H1 (cell line): Measurements from ENCODE around the gene MDK. TPM values are rescaled to one million over a fixed set of nuclear protein-coding genes. Genes with fewer than 3 reads are reported as not detected.

Experiments used
- CTCF ChIA-PET: fragments of 300-600 bp; sonication (Branson Sonifier 250); formaldehyde crosslinking; loops from one replicate; lab custom pipeline; 2021; ENCODE audit not compliant: partially characterized antibody; lab: Charles Lee
- POLR2A ChIA-PET: fragments of 300-600 bp; sonication (Branson Sonifier 250); formaldehyde crosslinking; loops from one replicate; lab custom pipeline; 2021; ENCODE audit warnings: inconsistent platforms; ENCODE audit not compliant: partially characterized antibody; lab: Charles Lee
- DNase-seq, 2 experiments: peaks; one replicate each; pipeline versions ENCODE4 v3.0.0 to v3.0.0-alpha.2; 2010 to 2022; ENCODE audit warnings: low spot score in 2 of 2, low read depth in 1 of 2, mixed read lengths in 1 of 2
- FAIRE-seq: peaks from 2 replicates; lab custom pipeline; 2011; peaks lifted over from hg19 to GRCh38; lab: Jason Lieb, UNC
- H2AFZ ChIP-seq: 2 replicates; pipeline ENCODE4 v1.8.1; 2012; ENCODE audit warnings: low read length, inconsistent platforms
- H2AK5ac ChIP-seq: 2 replicates; pipeline ENCODE4 v1.6.1; 2013; ENCODE audit warnings: low read depth, low read length
- H2BK120ac ChIP-seq: replicated peaks from 2 replicates; pipeline ENCODE3; 2013; ENCODE audit warnings: low read depth, low read length, inconsistent platforms
- H2BK12ac ChIP-seq: 2 replicates; pipeline ENCODE4 v1.6.1; 2013; ENCODE audit warnings: low read depth, low read length
- H2BK15ac ChIP-seq: 2 replicates; pipeline ENCODE4 v1.6.1; 2013; ENCODE audit warnings: low read length
- H2BK20ac ChIP-seq: 2 replicates; pipeline ENCODE4 v1.6.1; 2013; ENCODE audit warnings: low read length
- H2BK5ac ChIP-seq: 2 replicates; pipeline ENCODE4 v1.6.1; 2013; ENCODE audit warnings: low read depth, low read length
- H3K14ac ChIP-seq: 2 replicates; pipeline ENCODE4 v1.6.1; 2013; ENCODE audit warnings: inconsistent platforms; ENCODE audit not compliant: insufficient read length
- H3K18ac ChIP-seq: 2 replicates; pipeline ENCODE4 v1.6.1; 2013; ENCODE audit warnings: low read length; ENCODE audit errors: extremely low read depth
- H3K23ac ChIP-seq: 2 replicates; pipeline ENCODE4 v1.6.1; 2013; ENCODE audit warnings: inconsistent platforms; ENCODE audit not compliant: insufficient read length
- H3K23me2 ChIP-seq: 2 replicates; pipeline ENCODE4 v1.6.1; 2013; ENCODE audit warnings: low read depth, low read length
- H3K27ac ChIP-seq: 2 replicates; pipeline ENCODE4 v1.6.1; 2011; ENCODE audit warnings: low read depth, low read length, inconsistent platforms
- H3K27me3 ChIP-seq, 4 experiments: replicated peaks in 1 of 4; 1 replicate in 1 of 4; 2 replicates in 3 of 4; pipeline versions ENCODE4 v1.6.1 to v1.8.1; 2011 to 2013; ENCODE audit warnings: low read length in 3 of 4, mild to moderate bottlenecking in 3 of 4, inconsistent platforms in 2 of 4, mixed read lengths in 2 of 4, moderate library complexity in 1 of 4; ENCODE audit not compliant: control insufficient read depth in 3 of 4, insufficient read depth in 3 of 4; ENCODE audit errors: extremely low read depth in 1 of 4
- H3K36me3 ChIP-seq, 4 experiments: 2 replicates each; pipeline versions ENCODE4 v1.6.1 to v1.8.1; 2011 to 2013; ENCODE audit warnings: mild to moderate bottlenecking in 4 of 4, low read length in 3 of 4, moderate library complexity in 2 of 4, control low read depth in 1 of 4, inconsistent platforms in 1 of 4; ENCODE audit not compliant: insufficient read depth in 4 of 4, control insufficient read depth in 2 of 4
- H3K4ac ChIP-seq: replicated peaks from 2 replicates; pipeline ENCODE3; 2013; ENCODE audit warnings: low read length, low read depth, mixed read lengths, inconsistent platforms; ENCODE audit not compliant: insufficient read length
- H3K4me1 ChIP-seq, 4 experiments: replicated peaks in 1 of 4; 1 replicate in 1 of 4; 2 replicates in 3 of 4; pipeline versions ENCODE4 v1.6.1 to v1.8.1; 2011 to 2013; ENCODE audit warnings: low read length in 3 of 4, inconsistent platforms in 2 of 4, mixed read lengths in 1 of 4; ENCODE audit not compliant: insufficient read depth in 4 of 4, control insufficient read depth in 3 of 4
- H3K4me2 ChIP-seq, 2 experiments: 2 replicates each; pipeline versions ENCODE4 v1.6.1 to v1.8.1; 2011 to 2013; ENCODE audit warnings: low read depth in 2 of 2, low read length in 2 of 2, control low read depth in 1 of 2, inconsistent platforms in 1 of 2, mild to moderate bottlenecking in 1 of 2; ENCODE audit not compliant: insufficient read depth in 1 of 2
- H3K4me3 ChIP-seq, 4 experiments: fragments of 200-600, 300-600 bp in 1 of 4; sonication (generic), shearing (Covaris generic), sonication (Bioruptor Twin) in 1 of 4; 2 replicates each; pipeline versions ENCODE4 v1.5.1 to v1.8.1; 2011 to 2016; ENCODE audit warnings: low read length in 4 of 4, low read depth in 3 of 4, control low read depth in 2 of 4, inconsistent platforms in 2 of 4, mild to moderate bottlenecking in 2 of 4, mixed read lengths in 1 of 4, moderate library complexity in 1 of 4; ENCODE audit not compliant: insufficient read depth in 2 of 4; ENCODE audit errors: extremely low read depth in 1 of 4
- H3K56ac ChIP-seq: replicated peaks from 2 replicates; pipeline ENCODE3; 2013; ENCODE audit warnings: low read depth, mild to moderate bottlenecking, mixed read lengths, low read length, inconsistent platforms; ENCODE audit not compliant: insufficient read length
- H3K79me1 ChIP-seq: 2 replicates; pipeline ENCODE4 v1.6.1; 2013; ENCODE audit warnings: low read depth, low read length, control low read depth
- H3K79me2 ChIP-seq, 2 experiments: 2 replicates each; pipeline versions ENCODE4 v1.6.1 to v1.8.1; 2012 to 2013; ENCODE audit warnings: low read length in 2 of 2, mild to moderate bottlenecking in 2 of 2, inconsistent platforms in 1 of 2; ENCODE audit not compliant: insufficient read depth in 2 of 2, control insufficient read depth in 1 of 2
- H3K9ac ChIP-seq, 4 experiments: replicated peaks in 1 of 4; 1 replicate in 1 of 4; 2 replicates in 3 of 4; pipeline versions ENCODE4 v1.6.1 to v1.8.1; 2011 to 2013; ENCODE audit warnings: low read depth in 3 of 4, low read length in 3 of 4, control low read depth in 2 of 4, mild to moderate bottlenecking in 2 of 4, moderate library complexity in 2 of 4, inconsistent platforms in 1 of 4; ENCODE audit errors: extremely low read depth in 1 of 4
- H3K9me3 ChIP-seq, 2 experiments: 2 replicates each; pipeline versions ENCODE4 v1.6.1 to v1.8.1; 2012 to 2013; ENCODE audit warnings: mild to moderate bottlenecking in 2 of 2, moderate library complexity in 2 of 2, control low read depth in 1 of 2, inconsistent platforms in 1 of 2, low read depth in 1 of 2, low read length in 1 of 2, mixed read lengths in 1 of 2; ENCODE audit not compliant: insufficient read depth in 2 of 2
- H4K20me1 ChIP-seq, 2 experiments: replicated peaks in 1 of 2; 2 replicates each; pipeline versions ENCODE3 to v1.8.1; 2011 to 2013; ENCODE audit warnings: inconsistent platforms in 2 of 2, low read length in 2 of 2, mild to moderate bottlenecking in 1 of 2; ENCODE audit not compliant: insufficient read depth in 2 of 2, control insufficient read depth in 1 of 2
- H4K5ac ChIP-seq: 2 replicates; pipeline ENCODE4 v1.6.1; 2013; ENCODE audit warnings: low read length, low read depth, mixed read lengths, inconsistent platforms; ENCODE audit not compliant: insufficient read length
- H4K8ac ChIP-seq: 2 replicates; pipeline ENCODE4 v1.8.0; 2013; ENCODE audit warnings: mild to moderate bottlenecking, moderate library complexity, low read length, inconsistent platforms; ENCODE audit not compliant: insufficient read depth; ENCODE audit errors: extremely low read depth
- H4K91ac ChIP-seq: replicated peaks from 2 replicates; pipeline ENCODE3; 2013; ENCODE audit warnings: low read length, mixed read lengths, inconsistent platforms; ENCODE audit not compliant: insufficient read length
- WGBS, 2 experiments: shearing (Covaris generic) in 1 of 2; methylation state at CpG; one replicate each; pipeline versions ENCODE4 v1.1.6 to v1.1.7; 2013 to 2015; ENCODE audit warnings: low lambda C conversion rate in 2 of 2, mixed read lengths in 2 of 2, inconsistent platforms in 1 of 2, low coverage in 1 of 2, missing lambda C conversion rate in 1 of 2; ENCODE audit not compliant: insufficient replicate concordance in 2 of 2, insufficient coverage in 1 of 2, insufficient read length in 1 of 2; ENCODE audit errors: extremely low coverage in 1 of 2, missing lambda C conversion rate in 1 of 2; 5-methylcytosine and 5-hydroxymethylcytosine counted together
- polyA plus RNA-seq, 7 experiments: library from polyadenylated mRNA; depleted of rRNA in 3 of 7; stranded (reverse) in 5 of 7; unstranded in 2 of 7; fragments of >200 nt in 5 of 7; fragments of 200-250 nt in 2 of 7; gene quantifications; 1 replicate in 5 of 7; 2 replicates in 1 of 7; 4 replicates in 1 of 7; pipeline versions ENCODE4 v1.2.1 to v1.2.3, GENCODE V29; 2011 to 2013; ENCODE audit warnings: missing spikeins in 2 of 7, mixed read lengths in 2 of 7
- total RNA-seq: library from RNA; stranded (reverse); fragmentation: NEBNext Ultra II Directional; extraction: Animal tissue kit (Norgen Biotek cat#: 25700); gene quantifications from 2 replicates; pipeline ENCODE4 v1.2.1, GENCODE V29; 2021
- TF ChIP-seq, protein P1 (sequence below): IDR thresholded peaks from 2 replicates; pipeline ENCODE4 v1.6.1; 2012; ENCODE audit warnings: low read length, inconsistent platforms

The MDK gene
- total and polyA plus RNA-seq, 2 of the 8 experiments (the other 6 are each of a cell fraction or from before 2014, with no cell fraction given), result 309 to 606 TPM

DNA sequence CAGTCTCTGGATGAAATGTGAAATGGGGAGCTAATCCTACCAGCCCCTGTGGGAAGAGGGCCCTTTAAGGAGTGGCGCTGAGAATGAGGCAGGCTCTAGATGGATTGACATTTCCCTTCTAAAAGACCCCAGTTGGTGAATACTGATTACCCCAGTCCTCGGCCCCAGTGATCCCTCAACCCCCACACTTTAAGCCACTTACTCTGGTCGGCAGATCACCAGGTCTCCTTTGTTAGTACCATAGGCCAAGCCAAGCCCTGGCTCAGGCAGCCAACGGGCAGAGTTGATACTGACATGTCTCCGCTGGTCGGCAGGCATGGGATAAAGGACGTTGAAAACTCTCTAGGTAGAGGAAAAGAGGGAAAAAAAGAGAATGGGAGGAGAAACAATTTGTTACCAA is 36.2 kb downstream of the MDK start:
- DNase-seq, result no peak
- WGBS, 2 experiments, result 77% methylated on average over 7 of the region's 7 CpGs; no CpG with 5 or more reads in 1 of the 2 experiments
- Histone ChIP-seq H2BK120ac (no peak overlapping the region), H3K56ac (no peak overlapping the region), H3K23me2 (no peaks in the 10 kb centered on the region), H2BK15ac (no peak overlapping the region), H2AFZ (no peak overlapping the region), H2BK20ac (no peak overlapping the region), H2BK12ac (no peak overlapping the region), H3K27ac (no peak overlapping the region), H2AK5ac (no peak overlapping the region), H3K27me3 (no peaks in the 10 kb centered on the region), H3K4me3 (no peak overlapping the region), H2BK5ac (no peak overlapping the region), H4K8ac (no peak overlapping the region), H4K91ac (no peak overlapping the region), H3K4me1 (0 out of 7 replicates have a peak, but pooled peaks cover 0 to 2% (median 0%) of the 10 kb centered on the region in 4 experiments), H3K18ac (no peak overlapping the region), H3K4me2 (no peak overlapping the region), H3K36me3 (peaks cover 0 to 6% (median 1%) of the 10 kb centered on the region in 4 experiments; a peak in 5 of 8 replicates), H3K79me2 (no peaks in the 10 kb centered on the region), H3K9me3 (no peaks in the 10 kb centered on the region), H3K14ac (no peak overlapping the region), H3K9ac (no peak overlapping the region), H4K20me1 (peaks cover 0 to 5% of the 10 kb centered on the region in 2 experiments), H3K23ac (no peak overlapping the region), H3K4ac (no peak overlapping the region), H3K79me1 (no peaks in the 10 kb centered on the region), H4K5ac (no peak overlapping the region)
- CTCF ChIA-PET, result interaction anchor here (0.6 to 1.8 kb wide), 6 partner anchors 9 to 305 kb away, joined by 3 to 6 read pairs (median 4); no protein-coding TSS in a partner anchor
- TF ChIP-seq, protein P1, sequence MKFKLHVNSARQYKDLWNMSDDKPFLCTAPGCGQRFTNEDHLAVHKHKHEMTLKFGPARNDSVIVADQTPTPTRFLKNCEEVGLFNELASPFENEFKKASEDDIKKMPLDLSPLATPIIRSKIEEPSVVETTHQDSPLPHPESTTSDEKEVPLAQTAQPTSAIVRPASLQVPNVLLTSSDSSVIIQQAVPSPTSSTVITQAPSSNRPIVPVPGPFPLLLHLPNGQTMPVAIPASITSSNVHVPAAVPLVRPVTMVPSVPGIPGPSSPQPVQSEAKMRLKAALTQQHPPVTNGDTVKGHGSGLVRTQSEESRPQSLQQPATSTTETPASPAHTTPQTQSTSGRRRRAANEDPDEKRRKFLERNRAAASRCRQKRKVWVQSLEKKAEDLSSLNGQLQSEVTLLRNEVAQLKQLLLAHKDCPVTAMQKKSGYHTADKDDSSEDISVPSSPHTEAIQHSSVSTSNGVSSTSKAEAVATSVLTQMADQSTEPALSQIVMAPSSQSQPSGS, result no peak
- POLR2A ChIA-PET, result interaction anchor here (1.1 to 1.4 kb wide), 2 partner anchors 18 to 24 kb away, joined by 3 to 5 read pairs; no protein-coding TSS in a partner anchor
- no peak for FAIRE-seq
